GM12865 (cell line): ENCODE results near the gene EXOC3L1.

Experiments used
- DNase-seq: peaks from one replicate; pipeline ENCODE4 v3.0.0; 2010; ENCODE audit warnings: low read depth
- H3K4me3 ChIP-seq: 2 replicates; pipeline ENCODE4 v1.5.1; 2011; ENCODE audit warnings: mild to moderate bottlenecking, low read depth, low read length, control low read depth
- TF ChIP-seq, protein P1 (sequence below): IDR thresholded peaks from 2 replicates; pipeline ENCODE4 v1.5.1; 2011; ENCODE audit warnings: low read length, control low read depth, low read depth, inconsistent platforms; ENCODE audit not compliant: insufficient read depth; ENCODE audit errors: missing control alignments

Gene EXOC3L1

DNA sequence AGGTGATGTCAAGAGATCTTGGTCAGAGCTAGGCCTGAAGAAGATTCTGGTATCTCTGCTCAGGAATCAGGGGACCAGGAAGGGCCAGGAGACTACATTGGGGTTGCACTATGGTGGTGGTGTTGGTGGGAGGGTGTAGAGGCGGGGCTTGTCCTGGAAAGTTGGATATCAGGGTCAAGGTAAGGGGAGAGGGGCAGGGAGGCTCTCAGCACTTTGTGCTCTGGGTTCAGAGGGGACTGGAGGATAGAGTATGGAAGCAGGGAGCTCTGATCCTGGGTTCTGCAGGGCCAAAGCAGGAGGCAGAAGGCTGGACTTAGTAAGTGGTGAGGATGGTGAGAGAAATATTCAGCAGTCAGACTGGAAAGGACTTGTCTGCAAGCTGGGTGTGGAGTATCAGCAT is 16.6 kb downstream of the EXOC3L1 start:
- peak overlapping the region; percentile 53 for H3K4me3 ChIP-seq
- no peak for DNase-seq
- TF ChIP-seq, protein P1, sequence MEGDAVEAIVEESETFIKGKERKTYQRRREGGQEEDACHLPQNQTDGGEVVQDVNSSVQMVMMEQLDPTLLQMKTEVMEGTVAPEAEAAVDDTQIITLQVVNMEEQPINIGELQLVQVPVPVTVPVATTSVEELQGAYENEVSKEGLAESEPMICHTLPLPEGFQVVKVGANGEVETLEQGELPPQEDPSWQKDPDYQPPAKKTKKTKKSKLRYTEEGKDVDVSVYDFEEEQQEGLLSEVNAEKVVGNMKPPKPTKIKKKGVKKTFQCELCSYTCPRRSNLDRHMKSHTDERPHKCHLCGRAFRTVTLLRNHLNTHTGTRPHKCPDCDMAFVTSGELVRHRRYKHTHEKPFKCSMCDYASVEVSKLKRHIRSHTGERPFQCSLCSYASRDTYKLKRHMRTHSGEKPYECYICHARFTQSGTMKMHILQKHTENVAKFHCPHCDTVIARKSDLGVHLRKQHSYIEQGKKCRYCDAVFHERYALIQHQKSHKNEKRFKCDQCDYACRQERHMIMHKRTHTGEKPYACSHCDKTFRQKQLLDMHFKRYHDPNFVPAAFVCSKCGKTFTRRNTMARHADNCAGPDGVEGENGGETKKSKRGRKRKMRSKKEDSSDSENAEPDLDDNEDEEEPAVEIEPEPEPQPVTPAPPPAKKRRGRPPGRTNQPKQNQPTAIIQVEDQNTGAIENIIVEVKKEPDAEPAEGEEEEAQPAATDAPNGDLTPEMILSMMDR = no peak

DNA sequence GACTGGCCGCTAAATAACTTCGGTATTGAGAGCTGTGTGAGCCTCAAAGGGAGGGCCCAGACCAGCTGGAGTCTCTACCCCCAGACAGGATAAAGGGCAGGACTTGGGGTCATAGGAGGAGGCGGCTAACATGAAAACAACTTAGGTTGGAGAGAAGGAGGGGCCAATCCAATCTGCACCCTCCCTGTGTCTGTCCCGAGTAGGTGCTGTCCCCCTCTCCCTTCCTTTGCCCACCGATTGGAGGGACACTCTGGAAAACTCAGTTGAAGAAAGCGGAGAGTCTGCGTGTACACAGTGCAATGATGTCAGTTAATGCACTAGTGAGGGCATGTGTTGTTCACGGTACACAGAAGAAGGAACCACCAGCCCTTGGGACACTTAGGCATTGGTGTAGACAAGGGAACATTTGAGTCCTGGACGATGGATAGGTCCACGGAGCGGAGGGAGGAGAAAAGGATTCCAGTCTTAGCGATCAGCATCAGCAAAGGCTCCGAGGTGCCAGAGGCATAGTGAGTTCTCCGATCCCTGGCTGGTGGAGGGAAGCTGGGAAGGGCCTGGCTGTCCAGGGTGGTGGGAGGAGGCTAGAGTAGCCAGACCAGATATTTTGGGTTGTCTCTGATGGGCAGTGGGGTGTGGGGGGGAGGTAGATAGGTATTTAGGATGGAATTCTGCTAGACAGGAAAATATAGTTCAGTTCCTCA is 18.8 kb downstream of the EXOC3L1 start:
- peak overlapping the region; percentile 67 for H3K4me3 ChIP-seq
- TF ChIP-seq, protein P1 = no peak
- no peak for DNase-seq

DNA sequence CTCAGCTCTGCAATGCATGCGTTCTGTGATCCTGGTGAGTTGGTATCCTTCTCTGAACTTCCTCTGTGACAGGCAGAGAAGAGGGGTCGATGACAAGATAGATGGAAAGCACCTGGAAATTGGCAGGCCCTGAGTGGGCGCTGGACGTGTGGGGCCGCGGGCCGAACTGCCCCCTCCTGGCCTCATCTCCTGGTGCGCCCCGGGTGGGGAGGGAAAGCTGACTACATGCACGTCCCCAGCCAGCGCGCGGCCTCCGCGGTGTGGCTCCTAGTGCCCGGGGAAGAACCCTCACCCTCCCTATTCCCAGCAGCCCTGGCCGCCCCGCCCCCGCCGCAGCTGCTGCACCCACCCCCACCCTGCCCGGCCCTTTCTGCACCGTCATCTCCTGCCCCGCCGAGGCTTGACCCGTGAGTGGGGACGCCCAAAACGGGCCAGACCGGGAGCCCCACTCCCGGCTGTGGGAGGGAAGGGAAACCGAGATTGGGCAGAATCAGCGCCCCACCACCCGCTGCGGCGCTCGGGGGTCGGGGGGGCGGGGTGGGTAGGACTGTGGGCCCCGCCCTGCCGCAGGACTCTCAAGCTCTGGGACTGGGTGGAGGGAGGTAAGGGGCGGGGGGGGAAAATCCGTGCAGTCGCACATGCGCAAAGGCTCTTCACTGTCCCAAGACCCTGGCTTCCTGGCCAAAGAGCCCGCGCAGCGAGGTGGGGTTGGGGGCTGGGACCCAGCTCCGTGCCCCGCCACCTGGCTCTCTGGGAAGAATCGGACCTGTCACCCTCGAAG is 19.6 kb downstream of the EXOC3L1 start, which contains the start of gene NOL3:
Gene NOL3 (plus strand): TSS at position 371 of the 781 bp plus-strand sequence.
- DNase-seq = peak; percentile 77
- TF ChIP-seq, protein P1 = no peak
- peak within 1 kb of the TSS; percentile 67 for H3K4me3 ChIP-seq

DNA sequence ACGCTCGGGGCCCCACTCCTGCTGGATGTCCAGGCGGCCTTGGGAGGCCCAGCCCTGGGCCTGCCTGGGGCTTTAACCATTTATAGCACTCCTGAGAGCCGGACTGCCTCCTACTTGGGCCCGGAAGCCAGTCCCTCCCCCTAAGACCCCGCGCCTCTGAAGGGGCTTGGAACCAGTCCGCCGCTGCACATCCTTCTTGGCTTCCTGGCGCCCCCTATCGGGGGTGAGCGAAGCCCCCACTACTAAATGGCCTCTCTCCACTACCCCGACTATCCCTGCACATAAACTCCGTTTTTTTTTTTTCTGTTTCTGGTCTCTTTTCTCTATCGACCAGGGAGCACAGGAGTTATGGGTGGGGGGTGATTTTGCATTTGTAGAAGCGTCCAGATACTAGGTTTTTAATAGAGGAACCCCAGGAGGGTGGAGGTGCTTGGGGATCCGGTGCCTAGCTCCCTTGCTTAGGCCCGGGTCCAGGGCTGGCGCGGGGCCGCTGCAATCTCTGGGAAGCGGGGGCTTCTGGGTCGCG is 20.2 kb downstream of the EXOC3L1 start:
- H3K4me3 ChIP-seq = peak overlapping the region; percentile 67
- peak; percentile 46 for DNase-seq
- TF ChIP-seq, protein P1 = peak; percentile 67

DNA sequence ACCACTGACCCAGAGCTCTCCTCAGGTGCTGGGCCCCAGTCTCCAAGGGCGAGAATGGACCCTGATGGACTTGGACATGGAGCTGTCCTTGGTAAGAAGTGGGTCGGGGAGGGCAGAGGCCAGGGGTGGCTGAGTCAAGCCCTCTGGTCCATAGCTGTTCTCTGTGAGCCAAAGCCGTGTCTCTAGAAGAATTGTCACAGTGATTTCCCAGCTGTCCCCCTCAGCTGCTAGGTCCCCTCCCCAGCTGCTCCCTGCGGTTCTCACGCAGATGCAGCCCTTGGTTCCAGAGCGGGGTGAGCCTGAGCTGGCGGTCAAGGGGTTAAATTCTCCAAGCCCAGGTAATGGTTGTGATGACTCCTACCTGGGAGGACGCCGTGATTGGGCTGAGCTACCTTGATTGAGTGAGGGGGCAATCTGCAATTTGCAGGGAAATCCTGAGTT is 20.9 kb downstream of the EXOC3L1 start:
- TF ChIP-seq, protein P1 = no peak
- no peak overlapping the region for H3K4me3 ChIP-seq
- DNase-seq = no peak

DNA sequence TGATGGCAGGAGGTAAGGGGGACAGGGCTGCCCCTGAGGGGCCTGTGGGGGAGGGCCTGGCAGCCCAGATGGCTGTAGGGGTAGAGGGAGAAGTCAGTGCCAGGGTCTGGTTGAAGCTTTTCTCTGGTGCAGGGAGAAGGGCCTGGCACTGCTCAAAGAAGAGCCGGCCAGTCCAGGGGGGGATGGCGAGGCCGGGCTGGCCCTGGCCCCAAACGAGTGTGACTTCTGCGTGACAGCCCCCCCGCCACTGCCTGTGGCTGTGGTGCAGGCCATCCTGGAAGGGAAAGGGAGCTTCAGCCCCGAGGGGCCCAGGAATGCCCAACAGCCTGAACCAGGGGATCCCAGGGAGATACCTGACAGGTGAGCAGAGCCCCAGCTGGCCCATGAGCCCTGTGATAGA is 22.3 kb downstream of the EXOC3L1 start:
- DNase-seq = no peak
- TF ChIP-seq, protein P1 = no peak
- H3K4me3 ChIP-seq = no peak overlapping the region
